Measurements from ENCODE around the gene CNTNAP5. TPM values are rescaled to one million over a fixed set of nuclear protein-coding genes. Genes with fewer than 3 reads are reported as not detected.

Gene CNTNAP5
- total and polyA plus RNA-seq, 8 donors = 0.03 to 0.29 (median 0.10) TPM; not detected in 4

- intact Hi-C loops (cut with DNase I) = no loop called here
- H3K27ac ChIP-seq = no peak overlapping the region
- H3K4me3 ChIP-seq = no peak overlapping the region
- H3K36me3 ChIP-seq = no peaks in the 10 kb centered on the region
- no peaks in the 10 kb centered on the region for H3K9me3 ChIP-seq
- DNase-seq (no peak), ATAC-seq (no peak)
- no peaks in the 10 kb centered on the region for H3K27me3 ChIP-seq
- TF ChIP-seq, protein P1, sequence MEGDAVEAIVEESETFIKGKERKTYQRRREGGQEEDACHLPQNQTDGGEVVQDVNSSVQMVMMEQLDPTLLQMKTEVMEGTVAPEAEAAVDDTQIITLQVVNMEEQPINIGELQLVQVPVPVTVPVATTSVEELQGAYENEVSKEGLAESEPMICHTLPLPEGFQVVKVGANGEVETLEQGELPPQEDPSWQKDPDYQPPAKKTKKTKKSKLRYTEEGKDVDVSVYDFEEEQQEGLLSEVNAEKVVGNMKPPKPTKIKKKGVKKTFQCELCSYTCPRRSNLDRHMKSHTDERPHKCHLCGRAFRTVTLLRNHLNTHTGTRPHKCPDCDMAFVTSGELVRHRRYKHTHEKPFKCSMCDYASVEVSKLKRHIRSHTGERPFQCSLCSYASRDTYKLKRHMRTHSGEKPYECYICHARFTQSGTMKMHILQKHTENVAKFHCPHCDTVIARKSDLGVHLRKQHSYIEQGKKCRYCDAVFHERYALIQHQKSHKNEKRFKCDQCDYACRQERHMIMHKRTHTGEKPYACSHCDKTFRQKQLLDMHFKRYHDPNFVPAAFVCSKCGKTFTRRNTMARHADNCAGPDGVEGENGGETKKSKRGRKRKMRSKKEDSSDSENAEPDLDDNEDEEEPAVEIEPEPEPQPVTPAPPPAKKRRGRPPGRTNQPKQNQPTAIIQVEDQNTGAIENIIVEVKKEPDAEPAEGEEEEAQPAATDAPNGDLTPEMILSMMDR (IDR thresholded peaks at IDR 0.05) = no peak
- H3K4me1 ChIP-seq = no peaks in the 10 kb centered on the region
Observed at GRCh38 chr2:124538549-124538948, 513.5 kb downstream of the CNTNAP5 start.

GRCh38 chr2:124540805-124541204 is 515.7 kb downstream of the CNTNAP5 start:
- no peak for DNase-seq
- TF ChIP-seq, protein P1 (IDR thresholded peaks at IDR 0.05) = no peak
- no peaks in the 10 kb centered on the region for H3K36me3 ChIP-seq

GRCh38 chr2:124542932-124543640 is 518.0 kb downstream of the CNTNAP5 start:
- Histone ChIP-seq H3K4me3 (no peak overlapping the region), H3K36me3 (no peaks in the 10 kb centered on the region), H3K27ac (no peak overlapping the region), H3K4me1 (no peaks in the 10 kb centered on the region), H3K27me3 (no peaks in the 10 kb centered on the region), H3K9me3 (no peaks in the 10 kb centered on the region)
- intact Hi-C loops (cut with DNase I) = no loop called here
- peak; percentile 79 for ATAC-seq
- DNase-seq = no peak
- TF ChIP-seq, protein P1 (IDR thresholded peaks at IDR 0.05) = no peak

More at GRCh38 chr2:124540805-124541204, 515.7 kb downstream of the CNTNAP5 start:
- Histone ChIP-seq H3K4me3 (no peak overlapping the region), H3K9me3 (no peaks in the 10 kb centered on the region), H3K4me1 (no peaks in the 10 kb centered on the region), H3K27me3 (no peaks in the 10 kb centered on the region), H3K27ac (no peak overlapping the region)
- intact Hi-C loops (cut with DNase I) = no loop called here
- ATAC-seq = no peak

DNA sequence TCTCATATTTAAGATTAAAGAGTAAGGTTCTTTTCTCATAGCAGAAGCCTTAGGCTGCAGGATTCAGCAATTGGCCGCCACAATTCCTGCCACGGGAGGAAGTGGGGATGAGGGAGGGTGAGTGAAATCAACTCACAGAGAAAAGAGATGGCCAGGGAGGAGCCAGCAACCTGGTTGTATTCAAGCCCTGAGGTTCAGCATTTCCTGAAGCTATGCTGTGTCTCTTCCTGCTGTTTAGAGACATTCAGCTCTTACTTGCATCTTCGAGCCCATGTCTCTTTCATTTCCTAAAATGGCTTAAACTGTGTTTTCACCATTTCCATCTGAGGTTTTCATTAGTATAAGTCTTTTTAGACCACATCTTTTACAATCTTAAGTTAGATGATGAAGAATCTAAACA is 522.6 kb downstream of the CNTNAP5 start:
- Histone ChIP-seq H3K4me1 (no peaks in the 10 kb centered on the region), H3K27me3 (no peaks in the 10 kb centered on the region), H3K9me3 (no peaks in the 10 kb centered on the region), H3K4me3 (no peak overlapping the region), H3K36me3 (no peaks in the 10 kb centered on the region), H3K27ac (no peak overlapping the region)
- no peak for DNase-seq
- no peak for ATAC-seq
- intact Hi-C loops (cut with DNase I) = no loop called here
- TF ChIP-seq, protein P1 (IDR thresholded peaks at IDR 0.05) = no peak

GRCh38 chr2:124558277-124558905 is 533.3 kb downstream of the CNTNAP5 start:
- intact Hi-C loops (cut with DNase I) = no loop called here
- Histone ChIP-seq H3K27ac (no peak overlapping the region), H3K36me3 (no peaks in the 10 kb centered on the region), H3K4me3 (no peak overlapping the region), H3K9me3 (no peaks in the 10 kb centered on the region), H3K4me1 (no peaks in the 10 kb centered on the region), H3K27me3 (no peaks in the 10 kb centered on the region)
- ATAC-seq = no peak
- TF ChIP-seq, protein P1 (IDR thresholded peaks at IDR 0.05) = no peak
- DNase-seq = no peak

All from left lung (tissue), 10 donors.